ENCODE data around the gene SYT8.
"Not testable (repeated sequence)": the region's sequence is repeated elsewhere in the genome, so short reads cannot be mapped to it uniquely, and the experiment has no call there.

SYT8 gene, protein sequence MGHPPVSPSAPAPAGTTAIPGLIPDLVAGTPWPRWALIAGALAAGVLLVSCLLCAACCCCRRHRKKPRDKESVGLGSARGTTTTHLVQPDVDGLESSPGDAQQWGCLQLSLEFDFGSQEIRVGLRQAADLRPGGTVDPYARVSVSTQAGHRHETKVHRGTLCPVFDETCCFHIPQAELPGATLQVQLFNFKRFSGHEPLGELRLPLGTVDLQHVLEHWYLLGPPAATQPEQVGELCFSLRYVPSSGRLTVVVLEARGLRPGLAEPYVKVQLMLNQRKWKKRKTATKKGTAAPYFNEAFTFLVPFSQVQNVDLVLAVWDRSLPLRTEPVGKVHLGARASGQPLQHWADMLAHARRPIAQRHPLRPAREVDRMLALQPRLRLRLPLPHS

DNA sequence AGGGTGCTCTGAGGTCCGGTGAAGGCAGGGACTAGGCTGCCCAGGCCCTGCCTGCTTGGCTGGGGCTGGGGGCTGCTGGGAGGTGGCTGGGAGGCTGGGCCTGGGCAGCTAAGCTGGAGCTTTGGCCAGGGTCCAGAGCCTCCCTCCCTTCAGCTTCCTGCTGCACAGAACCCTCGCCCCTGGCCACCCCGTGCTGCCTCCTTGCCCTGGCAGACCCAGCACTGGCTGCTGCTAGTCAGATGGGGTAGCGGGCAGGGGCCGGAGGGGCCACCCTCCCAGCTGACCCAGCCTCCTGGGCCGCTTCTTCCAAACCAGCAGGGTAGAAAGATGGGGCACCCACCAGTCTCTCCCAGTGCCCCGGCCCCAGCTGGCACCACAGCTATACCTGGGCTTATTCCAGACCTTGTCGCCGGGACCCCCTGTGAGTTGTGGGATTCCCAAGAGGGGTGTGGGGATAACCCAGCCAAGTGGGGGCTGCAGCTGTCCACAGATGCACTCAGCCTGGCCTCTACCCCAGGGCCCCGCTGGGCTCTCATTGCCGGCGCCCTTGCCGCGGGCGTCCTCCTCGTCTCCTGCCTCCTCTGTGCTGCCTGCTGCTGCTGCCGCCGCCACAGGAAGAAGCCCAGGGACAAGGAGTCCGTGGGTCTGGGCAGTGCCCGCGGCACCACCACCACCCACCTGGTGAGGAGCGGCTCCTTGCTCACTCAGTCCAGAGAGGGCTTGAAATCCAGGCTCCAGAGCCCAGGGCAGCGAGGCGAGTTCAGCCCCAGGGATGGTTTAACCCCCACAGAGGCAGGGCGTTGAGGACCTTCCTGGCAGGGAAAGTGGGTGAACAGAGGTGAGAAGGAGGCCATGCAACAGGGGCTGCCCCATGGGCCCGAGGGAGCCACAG, at the start of gene SYT8:
SYT8 (plus strand) TSS at position 212 of the 892 bp plus-strand sequence; CDS start at position 328, 116 bp downstream.
- in situ Hi-C loops (cut with MboI; ENCODE audit: low sequenced_read_pairs): no loop called here

DNA sequence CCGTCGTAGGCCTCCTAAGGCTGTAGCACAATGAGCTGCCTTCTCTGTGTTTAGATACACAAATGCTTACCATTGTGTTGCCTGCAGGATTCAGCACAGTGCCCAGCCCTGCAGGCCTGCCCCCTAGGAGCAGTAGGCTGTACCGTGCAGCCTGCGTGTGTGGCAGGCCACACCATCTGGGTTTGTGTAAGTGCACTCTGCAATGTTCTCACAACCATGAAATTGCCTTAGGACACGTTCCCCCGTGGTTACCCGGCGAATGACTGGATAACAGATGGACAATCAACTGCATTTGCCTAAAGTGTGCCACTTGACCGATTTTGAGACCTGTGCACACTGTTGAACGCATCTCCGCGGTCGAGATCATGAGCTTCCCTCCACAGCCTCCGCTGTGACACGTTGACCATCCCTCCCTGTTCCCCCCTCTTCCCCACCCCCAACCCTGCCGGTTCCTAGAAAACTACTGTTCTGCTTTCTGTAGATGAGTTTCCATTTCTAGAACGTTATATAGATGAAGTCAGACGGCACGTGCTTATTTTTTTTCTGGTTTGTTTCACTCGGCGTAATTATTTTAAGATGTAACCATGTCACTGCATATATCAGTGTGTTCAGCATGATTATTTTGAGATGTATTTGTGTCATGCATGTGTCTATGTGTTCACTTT, 48.9 kb upstream of the SYT8 start:
- in situ Hi-C loops (cut with MboI; ENCODE audit: low sequenced_read_pairs): no loop called here

DNA sequence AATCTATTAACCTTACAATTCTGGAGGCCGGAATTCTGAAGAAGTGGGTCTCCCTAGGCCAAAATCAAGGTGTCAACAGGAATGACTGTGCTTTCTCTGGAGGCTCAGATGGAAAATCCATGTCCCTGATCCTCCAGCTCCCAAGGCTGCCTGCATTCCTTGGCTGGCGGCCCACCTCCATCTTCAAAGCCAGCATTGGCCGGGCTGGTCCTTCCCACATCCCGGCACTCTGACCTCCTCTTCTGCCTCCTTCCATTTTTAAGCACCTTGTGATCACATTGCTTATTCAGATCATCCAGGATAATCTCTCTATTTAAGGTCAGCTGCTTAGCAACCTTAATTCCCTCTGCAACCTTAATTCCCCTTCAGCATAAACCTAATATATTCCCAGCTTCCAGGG, 48.3 kb upstream of the SYT8 start:
- in situ Hi-C loops (cut with MboI; ENCODE audit: low sequenced_read_pairs): no loop called here

DNA sequence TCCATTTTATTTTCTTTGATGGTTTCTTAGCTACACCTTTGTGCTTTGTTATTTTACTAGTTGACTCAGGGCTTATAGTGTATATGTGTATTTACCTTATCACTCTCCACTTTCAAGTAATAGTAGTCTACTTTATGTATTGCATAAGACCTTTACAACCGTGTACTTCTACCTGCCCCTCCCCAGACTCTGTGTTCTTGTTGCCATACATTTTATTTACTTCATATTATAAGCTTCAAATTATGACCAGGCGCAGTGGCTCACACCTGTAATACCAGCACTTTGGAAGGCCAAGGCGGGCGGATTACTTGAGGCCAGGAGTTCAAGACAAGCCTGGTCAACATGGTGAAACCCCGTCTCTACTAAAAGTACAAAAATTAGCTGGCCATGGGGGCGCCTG, 42.9 kb upstream of the SYT8 start:
- in situ Hi-C loops (cut with MboI; ENCODE audit: low sequenced_read_pairs): no loop called here

DNA sequence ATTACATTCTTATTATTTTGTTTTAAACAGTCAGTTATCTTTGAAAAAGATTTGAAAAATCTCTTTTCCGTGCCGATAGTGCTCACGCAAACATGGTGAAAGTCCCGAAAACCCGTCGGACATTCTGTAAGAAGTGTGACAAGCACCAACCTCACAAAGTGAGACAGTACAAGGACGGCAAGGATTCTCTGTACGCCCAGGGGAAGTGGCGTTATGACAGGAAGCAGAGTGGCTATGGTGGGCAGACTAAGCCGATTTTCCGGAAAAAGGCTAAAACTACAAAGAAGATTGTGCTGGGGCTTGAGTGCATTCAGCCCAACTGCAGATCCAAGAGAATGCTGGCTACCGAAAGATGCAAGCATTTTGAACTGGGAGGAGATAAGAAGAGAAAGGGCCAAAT, 42.3 kb upstream of the SYT8 start:
- in situ Hi-C loops (cut with MboI; ENCODE audit: low sequenced_read_pairs): no loop called here

DNA sequence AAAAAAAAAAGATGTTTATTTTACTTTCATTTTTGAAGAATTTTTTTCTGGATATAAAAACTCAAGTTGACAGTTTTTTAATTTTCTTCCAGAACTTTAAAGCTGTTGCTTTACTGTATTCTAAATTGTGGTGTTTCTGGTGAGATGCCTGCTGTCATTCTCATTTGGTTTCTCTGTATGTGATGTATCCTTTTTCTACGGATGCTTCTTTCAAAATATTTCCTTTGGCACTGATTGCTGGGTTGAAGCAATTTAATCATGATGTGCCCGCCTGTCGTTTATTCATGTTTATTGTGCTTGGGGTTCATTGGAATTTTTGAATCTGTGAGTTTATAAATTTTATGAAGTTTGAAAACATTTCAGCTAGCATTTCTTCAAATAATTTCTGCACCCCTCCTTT, 41.7 kb upstream of the SYT8 start:
- in situ Hi-C loops (cut with MboI; ENCODE audit: low sequenced_read_pairs): no loop called here

DNA sequence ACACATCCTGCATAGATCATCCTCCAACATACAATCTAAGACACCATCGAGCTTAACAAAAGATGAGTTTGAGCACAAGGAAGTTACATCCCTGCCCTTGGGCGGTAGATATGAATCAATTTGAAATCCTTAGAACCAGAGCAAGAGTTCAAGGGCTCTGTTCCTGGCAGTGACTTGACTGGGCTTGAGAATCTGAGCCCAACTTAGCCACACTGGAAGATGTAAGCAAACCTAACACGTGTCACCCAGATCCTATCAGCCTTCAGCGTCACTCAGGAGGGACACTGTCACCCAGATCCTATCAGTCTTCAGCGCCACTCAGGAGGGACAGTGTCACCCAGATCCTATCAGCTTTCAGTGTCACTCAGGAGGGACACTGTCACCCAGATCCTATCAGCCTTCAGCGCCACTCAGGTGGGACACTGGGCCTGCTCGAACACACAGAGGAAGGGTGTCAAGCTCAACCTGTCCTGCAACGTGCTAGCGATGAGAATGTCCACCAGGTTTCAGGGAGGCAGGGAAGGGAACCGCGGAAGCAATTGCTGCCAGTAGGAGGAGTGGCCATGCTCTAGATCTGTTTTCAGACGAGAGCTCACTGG, 38.3 kb upstream of the SYT8 start:
- in situ Hi-C loops (cut with MboI; ENCODE audit: low sequenced_read_pairs): no loop called here

DNA sequence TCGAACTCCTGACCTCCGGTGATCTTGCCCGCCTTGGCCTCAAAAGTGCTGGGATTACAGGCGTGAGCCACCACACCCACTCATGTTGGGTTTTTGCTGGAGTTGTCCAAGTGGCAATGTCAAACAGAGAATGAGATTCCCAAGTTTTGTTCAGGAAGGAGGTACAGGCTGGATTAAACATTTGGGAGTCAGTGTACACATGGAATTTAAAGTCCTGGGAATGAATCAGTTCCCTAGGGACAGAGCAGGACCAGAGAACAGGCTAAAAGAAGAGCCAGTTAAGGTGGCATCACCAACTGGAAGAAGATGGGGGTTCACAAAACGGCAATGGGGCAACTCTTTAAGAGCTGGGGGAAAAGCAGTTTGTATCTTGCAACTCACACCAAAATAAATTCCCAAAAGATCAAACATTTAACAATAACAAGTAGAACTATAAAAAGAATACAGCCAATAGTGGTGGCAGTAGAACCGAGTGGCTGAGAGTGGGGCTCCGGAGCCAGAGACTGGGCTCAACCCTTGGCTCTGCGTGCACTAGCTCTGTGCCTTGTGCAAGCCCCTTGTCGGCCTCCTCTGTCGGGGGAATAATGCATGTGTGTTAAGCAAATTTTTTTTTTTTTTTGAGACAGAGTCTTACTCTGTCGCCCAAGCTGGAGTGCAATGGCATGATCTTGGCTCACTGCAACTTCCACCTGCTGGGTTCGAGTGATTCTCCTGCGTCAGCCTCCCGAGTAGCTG, 37.2 kb upstream of the SYT8 start:
- in situ Hi-C loops (cut with MboI; ENCODE audit: low sequenced_read_pairs): no loop called here

DNA sequence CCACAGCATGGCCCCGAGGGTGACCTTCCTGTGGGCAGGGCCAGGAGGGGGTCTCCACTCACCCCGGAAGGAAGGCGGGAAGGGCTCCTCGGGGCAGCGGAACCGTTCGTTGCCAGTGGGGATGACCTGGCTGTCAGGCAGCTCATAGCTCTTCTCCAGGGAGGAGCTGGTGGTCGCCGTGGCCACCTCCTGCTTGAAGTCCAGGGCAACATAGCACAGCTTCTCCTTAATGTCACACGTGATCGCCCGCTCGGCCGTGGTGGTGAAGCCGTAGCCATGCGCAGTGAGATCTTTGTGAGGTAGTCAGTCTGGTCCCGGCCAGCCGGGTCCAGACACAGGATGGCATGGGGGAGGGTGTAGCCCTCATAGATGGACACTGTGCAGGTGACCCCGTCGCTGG, 31.5 kb upstream of the SYT8 start:
- in situ Hi-C loops (cut with MboI; ENCODE audit: low sequenced_read_pairs): no loop called here

DNA sequence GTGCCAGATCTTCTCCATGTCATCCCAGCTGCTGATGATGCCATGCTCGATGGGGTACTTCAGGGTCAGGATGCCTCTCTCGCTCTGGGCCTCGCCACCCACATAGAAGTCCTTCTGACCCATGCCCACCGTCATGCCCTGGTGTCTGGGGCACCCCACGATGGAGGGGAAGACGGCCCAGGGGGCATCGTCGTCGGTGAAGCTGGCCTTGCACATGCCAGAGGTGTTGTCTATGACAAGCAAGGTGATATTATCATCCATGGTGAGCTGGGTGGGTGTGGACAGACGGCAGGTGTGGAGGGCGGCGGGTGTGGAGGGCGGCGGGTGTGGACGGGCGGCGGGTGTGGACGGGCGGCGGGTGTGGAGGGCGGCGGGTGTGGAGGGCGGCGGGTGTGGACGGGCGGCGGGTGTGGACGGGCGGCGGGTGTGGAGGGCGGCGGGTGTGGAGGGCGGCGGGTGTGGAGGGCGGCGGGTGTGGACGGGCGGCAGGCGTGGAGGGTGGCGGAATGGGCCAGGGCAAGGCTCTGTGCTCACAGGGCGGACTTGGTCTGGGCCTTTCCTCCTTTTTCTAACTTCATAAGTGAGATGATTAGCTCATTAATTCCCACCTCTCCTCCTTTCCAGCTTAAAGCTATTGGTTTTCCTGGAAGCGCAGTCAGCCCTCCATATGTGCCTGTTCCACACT, 30.8 kb upstream of the SYT8 start:
- in situ Hi-C loops (cut with MboI; ENCODE audit: low sequenced_read_pairs): not testable (repeated sequence)

DNA sequence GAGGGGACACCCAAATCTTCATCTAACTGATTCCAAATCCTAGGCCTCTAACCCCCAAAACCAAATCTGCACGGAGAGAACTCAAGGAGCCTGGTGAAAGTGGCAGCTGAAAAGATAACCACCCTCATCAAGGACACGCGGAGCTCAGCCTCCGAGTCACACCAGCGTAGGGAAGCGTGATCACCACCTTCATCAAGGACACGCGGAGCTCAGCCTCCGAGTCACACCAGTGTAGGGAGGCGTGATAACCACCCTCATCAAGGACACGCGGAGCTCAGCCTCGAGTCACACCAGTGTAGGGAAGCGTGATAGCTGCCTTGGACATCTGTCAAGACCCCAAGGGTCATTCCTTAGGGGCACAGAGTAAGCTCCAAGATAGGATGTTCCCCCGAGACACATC, 29.3 kb upstream of the SYT8 start:
- in situ Hi-C loops (cut with MboI; ENCODE audit: low sequenced_read_pairs): no loop called here

DNA sequence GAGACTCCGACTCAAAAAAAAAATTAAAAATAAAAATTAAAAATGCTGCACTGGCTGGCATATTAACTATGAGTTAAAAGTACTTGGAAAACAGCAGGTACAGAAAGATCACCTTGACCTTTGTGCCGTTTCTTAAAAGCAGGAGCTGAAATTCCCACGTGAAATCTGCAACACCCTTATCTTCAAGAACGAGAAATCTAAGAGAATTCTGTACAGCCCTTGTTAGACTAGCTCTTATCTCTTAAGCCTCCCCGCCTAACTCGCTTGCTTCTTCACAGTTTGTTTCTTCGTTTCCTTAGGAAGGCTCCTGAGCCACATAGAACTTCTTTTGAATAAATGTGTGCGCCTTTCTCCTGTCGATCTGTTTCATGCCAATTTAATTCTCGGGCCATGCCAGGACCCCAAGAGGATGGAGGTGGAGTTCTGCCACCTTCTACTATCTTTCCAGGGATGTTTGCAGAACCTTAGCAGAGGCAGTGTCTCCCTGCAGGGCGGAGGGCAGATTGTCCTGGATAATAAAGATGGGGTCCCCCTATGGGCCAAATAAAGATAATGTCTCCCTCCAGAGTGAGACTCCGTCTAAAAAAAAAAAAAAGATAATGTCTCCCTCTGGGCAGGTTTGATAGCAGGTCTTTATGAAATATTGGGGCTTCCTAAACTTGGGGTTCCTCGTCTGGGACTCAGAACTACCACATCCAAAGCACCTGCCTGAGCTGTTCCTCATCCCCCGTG, 27.4 kb upstream of the SYT8 start:
- in situ Hi-C loops (cut with MboI; ENCODE audit: low sequenced_read_pairs): no loop called here

DNA sequence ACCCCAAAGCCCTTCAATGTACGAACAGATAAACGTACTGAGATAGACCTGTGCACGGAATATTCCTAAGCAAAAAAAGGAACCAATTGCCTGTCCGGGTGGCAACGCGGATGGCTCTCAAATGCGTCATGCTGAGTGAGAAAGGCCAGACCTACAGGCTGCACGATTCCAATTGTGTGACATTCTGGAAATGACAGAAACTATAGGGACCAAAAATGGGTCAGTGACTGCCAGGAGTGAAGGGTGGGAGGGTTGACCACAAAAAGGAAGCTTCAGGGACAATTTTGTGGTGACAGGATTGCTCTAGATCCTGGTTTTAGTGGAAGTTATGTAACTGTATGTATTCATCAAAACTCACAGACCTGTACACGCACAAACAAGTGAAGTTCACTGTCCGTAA, 24.0 kb upstream of the SYT8 start:
- in situ Hi-C loops (cut with MboI; ENCODE audit: low sequenced_read_pairs): no loop called here

DNA sequence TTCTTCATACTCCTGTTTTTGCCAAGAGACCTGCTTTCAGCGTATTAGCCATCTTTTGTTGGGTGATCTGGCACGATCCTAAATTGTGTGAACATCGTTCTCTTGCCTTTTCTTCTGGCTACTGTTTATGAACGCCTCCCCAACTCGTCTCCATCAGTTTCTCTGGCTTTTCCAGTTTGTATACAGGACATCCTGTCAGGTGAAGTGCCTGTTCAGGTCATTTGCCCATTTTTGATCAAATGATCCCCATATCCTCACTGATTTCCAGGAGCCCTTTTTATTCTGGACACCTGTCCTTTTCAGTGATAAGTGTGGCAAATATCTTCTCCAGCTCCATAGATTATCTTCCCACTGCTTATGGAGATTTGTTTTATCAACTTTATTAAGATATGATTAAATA, 22.5 kb upstream of the SYT8 start:
- in situ Hi-C loops (cut with MboI; ENCODE audit: low sequenced_read_pairs): no loop called here

DNA sequence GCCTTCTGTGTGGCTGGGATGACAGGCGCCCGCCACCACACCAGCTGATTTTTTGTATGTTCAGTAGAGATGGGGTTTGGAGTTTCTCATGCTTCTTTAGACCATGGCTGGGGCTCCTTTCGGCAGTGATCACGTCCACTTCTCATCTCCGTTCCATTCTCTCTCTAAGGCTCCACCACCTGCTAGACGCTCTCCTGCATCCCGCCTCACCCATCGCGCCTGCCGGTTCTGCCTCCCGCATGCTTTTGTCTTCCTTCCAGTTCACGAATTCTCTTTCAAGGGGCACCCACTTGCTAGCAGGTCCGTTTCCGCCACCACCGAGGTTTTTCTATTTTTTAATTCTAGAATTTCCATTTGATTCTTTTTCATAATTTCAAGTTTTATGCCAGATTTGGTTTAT, 22.0 kb upstream of the SYT8 start:
- in situ Hi-C loops (cut with MboI; ENCODE audit: low sequenced_read_pairs): no loop called here

DNA sequence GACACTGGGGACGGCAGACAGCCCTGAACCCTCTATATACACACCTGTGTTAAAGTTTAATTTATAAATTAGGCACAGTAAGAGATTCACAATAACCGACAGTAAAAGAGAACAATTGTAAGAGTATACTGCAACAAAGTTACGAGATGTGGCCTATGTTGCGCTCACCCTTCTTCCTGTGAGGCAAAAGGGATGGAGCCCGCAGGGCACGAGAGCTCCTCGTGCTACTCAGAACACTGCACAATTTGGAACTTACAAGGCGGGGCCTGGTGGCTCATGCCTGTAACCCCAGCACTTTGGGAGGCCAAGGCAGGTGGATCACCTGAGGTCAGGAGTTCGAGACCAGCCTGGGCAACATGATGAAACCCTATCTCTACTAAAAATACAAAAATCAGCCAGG, 21.4 kb upstream of the SYT8 start:
- in situ Hi-C loops (cut with MboI; ENCODE audit: low sequenced_read_pairs): not testable (repeated sequence)

DNA sequence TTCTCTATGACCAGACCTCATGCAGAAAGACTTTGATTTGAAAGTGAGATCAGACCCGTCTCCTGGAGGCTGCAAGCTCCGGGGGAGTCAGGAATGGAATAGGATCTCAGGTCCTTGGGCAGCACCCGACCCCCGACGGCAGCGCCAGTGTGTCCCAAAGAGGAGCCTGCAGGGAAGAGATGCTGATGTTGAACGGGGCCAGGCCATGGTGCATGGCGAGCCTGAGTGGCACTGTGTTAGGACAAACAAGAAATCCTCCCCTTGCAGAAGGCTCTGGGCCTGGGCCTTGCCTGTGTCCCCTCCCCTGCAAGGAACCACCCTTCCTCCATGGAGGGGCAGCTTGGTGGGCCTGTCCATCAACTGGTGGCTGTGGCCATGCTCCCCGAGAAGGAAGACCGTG, 20.1 kb upstream of the SYT8 start:
- in situ Hi-C loops (cut with MboI; ENCODE audit: low sequenced_read_pairs): no loop called here

DNA sequence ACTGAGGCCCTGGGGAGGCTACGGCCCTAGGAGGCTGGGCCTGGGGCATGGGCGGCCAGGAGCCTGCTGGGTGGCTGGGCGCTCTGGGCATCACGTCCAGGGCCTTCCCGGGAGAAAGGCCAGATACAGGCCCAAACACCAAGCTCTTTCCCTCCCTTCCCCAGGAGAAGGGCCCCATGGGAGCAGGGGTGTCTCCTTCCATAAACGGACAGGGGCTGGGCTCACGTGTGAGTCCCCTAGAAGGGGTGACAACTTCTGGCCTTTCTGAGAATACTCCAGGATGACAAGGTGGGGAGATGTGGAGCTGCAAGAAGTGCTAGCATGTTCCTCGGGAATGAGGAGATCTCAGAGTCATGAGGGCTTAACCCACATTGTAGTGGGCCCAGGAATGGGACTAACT, 19.5 kb upstream of the SYT8 start:
- in situ Hi-C loops (cut with MboI; ENCODE audit: low sequenced_read_pairs): no loop called here

DNA sequence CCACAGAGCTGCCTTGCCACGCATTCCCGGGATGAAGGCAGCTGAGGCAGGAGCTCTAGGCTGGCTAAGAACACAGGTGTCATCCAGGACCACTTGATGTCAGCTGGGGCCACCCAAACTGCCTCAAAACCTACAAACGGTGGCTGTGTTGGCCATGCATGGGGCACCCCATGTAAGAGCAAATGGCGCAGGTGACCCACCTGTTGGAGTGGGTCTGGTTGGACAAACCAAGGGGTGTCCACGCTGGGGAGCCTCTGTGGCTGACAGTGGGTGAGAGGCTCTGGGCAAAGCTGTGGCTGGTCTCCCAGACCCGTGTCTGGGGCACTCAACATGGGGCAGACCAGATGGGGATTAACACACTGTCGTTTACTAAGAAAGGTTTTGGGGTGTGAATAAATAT, 19.0 kb upstream of the SYT8 start:
- in situ Hi-C loops (cut with MboI; ENCODE audit: low sequenced_read_pairs): no loop called here

All from HL-60/S4 treated with retinoic acid at 250 ng/mL for 4 days and 3 days (cell line).